Ureter (tissue), 1 donor: ENCODE measurements around the gene DIRAS1. TPM values are rescaled to one million over a fixed set of nuclear protein-coding genes. Genes with fewer than 3 reads are reported as not detected.
"Not testable (repeated sequence)": the region's sequence is repeated elsewhere in the genome, so short reads cannot be mapped to it uniquely, and the experiment has no call there.

Experiments used
- DNase-seq: peaks from one replicate; pipeline ENCODE4 v3.0.0-alpha.2; 2020; ENCODE audit warnings: low spot score
- total RNA-seq: library from RNA; stranded (reverse); gene quantifications from one replicate; pipeline ENCODE4 v1.2.4, GENCODE V29; 2023
- donor health status: DM: yes; HTN: yes; CAD: no.

Gene DIRAS1
- total RNA-seq, 1 donor from 2014 or later = 1.6 TPM

- DNase-seq = no peak
Measured at GRCh38 chr19:2678044-2678671, 43.0 kb downstream of the DIRAS1 start.

GRCh38 chr19:2676823-2677222, 44.3 kb downstream of the DIRAS1 start:
- DNase-seq = no peak

- no peak for DNase-seq
Measured at GRCh38 chr19:2675892-2676291, 45.3 kb downstream of the DIRAS1 start.

- no peak for DNase-seq
Measured at GRCh38 chr19:2670217-2670616, 51.0 kb downstream of the DIRAS1 start.

GRCh38 chr19:2668175-2668763, 52.9 kb downstream of the DIRAS1 start:
- DNase-seq = no peak

- DNase-seq = not testable (repeated sequence)
Measured at GRCh38 chr19:2667349-2667748, 53.8 kb downstream of the DIRAS1 start.

- DNase-seq = no peak
Measured at GRCh38 chr19:2666344-2666994, 54.7 kb downstream of the DIRAS1 start.

GRCh38 chr19:2665103-2665502, 56.1 kb downstream of the DIRAS1 start:
- DNase-seq = no peak

Other genes starting within 250 kb of the DIRAS1 start
- gene GADD45B, start 245.2 kb downstream of the DIRAS1 start, total RNA-seq = 55.3 TPM
- gene GNG7, start 18.7 kb downstream of the DIRAS1 start, total RNA-seq = 6.2 TPM
- 34.6 TPM for gene SLC39A3, start 18.6 kb upstream of the DIRAS1 start, total RNA-seq
- gene SGTA, start 61.9 kb upstream of the DIRAS1 start, total RNA-seq = 45.7 TPM
- 45.2 TPM for gene THOP1, start 64.1 kb upstream of the DIRAS1 start, total RNA-seq
- 6.1 TPM for gene ZNF554, start 98.5 kb upstream of the DIRAS1 start, total RNA-seq
- gene ZNF555, start 120.1 kb upstream of the DIRAS1 start, total RNA-seq = 7.8 TPM
- not detected for gene ZNF556, start 146.0 kb upstream of the DIRAS1 start, total RNA-seq
- 9.6 TPM for gene ZNF57, start 179.6 kb upstream of the DIRAS1 start, total RNA-seq
- 6.6 TPM for gene ZNF77, start 223.6 kb upstream of the DIRAS1 start, total RNA-seq